ENCODE data around the gene ERBIN. TPM values are rescaled to one million over a fixed set of nuclear protein-coding genes. Genes with fewer than 3 reads are reported as not detected.

Gene ERBIN
- total and polyA plus RNA-seq, 9 of the 15 experiments (the other 6 are each of a cell fraction or from before 2014, with no cell fraction given): 11.9 to 72.8 (median 41.7) TPM

- POLR2A ChIA-PET: interaction anchor here (0.6 to 0.8 kb wide), 3 partner anchors 14 to 123 kb away, joined by 3 read pairs; partner anchors contain the start of gene SREK1
- 100% methylated on average over 1 of the region's 1 CpG for WGBS (ENCODE audit: insufficient coverage, low coverage, missing lambda C conversion rate)
- peaks cover 28% of the 10 kb centered on the region; the same call in 2 of the 3 replicates for H3K36me3 ChIP-seq (ENCODE audit: control insufficient read depth, insufficient read depth, low read length)
Measured at GRCh38 chr5:66021585-66021984, 95.2 kb downstream of the ERBIN start.

More at GRCh38 chr5:66021585-66021984, 95.2 kb downstream of the ERBIN start:
- ATAC-seq (no peak), DNase-seq (ENCODE audit: extremely low read depth in 1 of 4, low spot score in 3 of 4) (no peak), FAIRE-seq (no peak)
- Histone ChIP-seq H3K4me1 (replicated peaks in 1 of 2; ENCODE audit: control insufficient read depth in 2 of 2, insufficient read depth in 2 of 2, low read length in 2 of 2) (peaks cover 0 to 2% of the 10 kb centered on the region in 2 experiments; a peak in 1 of 5 replicates), H3K4me3 (no peak overlapping the region), H4K20me1 (replicated peaks; ENCODE audit: control insufficient read depth, insufficient read depth, low read length) (no peaks in the 10 kb centered on the region), H3K27ac (ENCODE audit: extremely low read depth, low read depth, low read length) (no peak overlapping the region), H3K4me2 (ENCODE audit: insufficient read depth, low read length) (no peak overlapping the region), H3K9ac (ENCODE audit: insufficient read depth in 1 of 2, low read depth in 2 of 2, low read length in 2 of 2) (no peak overlapping the region), H3K27me3 (ENCODE audit: control insufficient read depth in 2 of 2, insufficient read depth in 2 of 2, low read length in 2 of 2) (no peaks in the 10 kb centered on the region), H3K79me2 (ENCODE audit: control insufficient read depth, insufficient read depth, low read length) (peaks cover 24% of the 10 kb centered on the region), H3K9me3 (replicated peaks; ENCODE audit: control insufficient read depth, insufficient read depth, low read depth, low read length) (no peaks in the 10 kb centered on the region), H3K9me1 (ENCODE audit: control insufficient read depth, insufficient read depth, low read length) (no peaks in the 10 kb centered on the region), H2AFZ (ENCODE audit: low read depth, low read length) (no peak overlapping the region)
- CTCF ChIA-PET (ENCODE audit: low intra/inter-chr PET ratio): no interaction called here
- in situ Hi-C loops (cut with MboI) (no loop called here), intact Hi-C loops (cut with micrococcal nuclease) (no loop called here)
- TF ChIP-seq E4F1 (CRISPR knock-in tag; IDR thresholded peaks at IDR 0.05; ENCODE audit: borderline replicate concordance) (no peak), TBL1XR1 (IDR thresholded peaks at IDR 0.05; ENCODE audit: low read length in 2 of 2) (no peak), CBFA2T2 (conservative IDR thresholded peaks at IDR 0.05) (no peak), SLC30A9 (CRISPR knock-in tag; IDR thresholded peaks at IDR 0.05) (no peak), BRD9 (IDR thresholded peaks at IDR 0.05; ENCODE audit: low read depth, partially characterized antibody) (no peak), ZNF184 (CRISPR knock-in tag; IDR thresholded peaks at IDR 0.05) (no peak), RBM15 (IDR thresholded peaks at IDR 0.05; ENCODE audit: insufficient read depth, low read length) (no peak), EWSR1 (IDR thresholded peaks at IDR 0.05; ENCODE audit: borderline replicate concordance, low read depth, partially characterized antibody) (no peak), ZNF408 (CRISPR knock-in tag; IDR thresholded peaks at IDR 0.05; ENCODE audit: low read depth) (no peak), E2F4 (CRISPR knock-in tag; IDR thresholded peaks at IDR 0.05; ENCODE audit: low read depth) (no peak), FOXK1 (CRISPR knock-in tag; IDR thresholded peaks at IDR 0.05; ENCODE audit: borderline replicate concordance) (no peak), HINFP (tag; conservative IDR thresholded peaks at IDR 0.05; ENCODE audit: low read depth) (no peak), FOXJ3 (CRISPR knock-in tag; IDR thresholded peaks at IDR 0.05) (no peak), HOXB6 (CRISPR knock-in tag; IDR thresholded peaks at IDR 0.05; ENCODE audit: borderline replicate concordance) (no peak)
- no TSS peak for BruUV-seq (replicated peaks)

Data from K562 (cell line).